Measurements from ENCODE around the gene COMMD6. TPM values are rescaled to one million over a fixed set of nuclear protein-coding genes. Genes with fewer than 3 reads are reported as not detected.

Gene COMMD6
- total and polyA plus RNA-seq, 2 of the 13 experiments (the other 11 are each of a cell fraction or from before 2014, with no cell fraction given): 97.0 to 164 TPM

- ATAC-seq (peak; percentile 92), DNase-seq (ENCODE audit: low spot score) (peak; percentile 81), FAIRE-seq (no peak)
- Histone ChIP-seq H3K4me3 (replicated peaks in 1 of 3; ENCODE audit: insufficient read depth in 1 of 3, low read depth in 2 of 3, low read length in 3 of 3) (no peak overlapping the region), H3K36me3 (replicated peaks in 1 of 2; ENCODE audit: control insufficient read depth in 1 of 2, insufficient read depth in 2 of 2, low read length in 2 of 2) (peaks cover 0 to 7% of the 10 kb centered on the region in 2 experiments; a peak in 1 of 5 replicates), H3K9me3 (ENCODE audit: low read length) (no peaks in the 10 kb centered on the region), H3K27ac (ENCODE audit: extremely low read length, insufficient read depth, low read length) (peak overlapping the region; percentile 41), H2AFZ (ENCODE audit: low read length) (no peak overlapping the region), H3K4me2 (ENCODE audit: low read depth, low read length) (no peak overlapping the region), H3K27me3 (ENCODE audit: control insufficient read depth in 1 of 2, insufficient read depth in 2 of 2, low read length in 2 of 2) (no peaks in the 10 kb centered on the region), H3K4me1 (ENCODE audit: insufficient read depth, low read length) (peaks cover 27% of the 10 kb centered on the region), H3K9ac (ENCODE audit: insufficient read depth, low read depth, low read length) (no peak overlapping the region), H3K79me2 (ENCODE audit: insufficient read depth, low read length) (no peaks in the 10 kb centered on the region), H4K20me1 (ENCODE audit: insufficient read depth, low read length) (no peaks in the 10 kb centered on the region)
- ChIA-PET CTCF (ENCODE audit: low intra/inter-chr PET ratio, low total read pairs) (no interaction called here), POLR2A (interaction anchor here (1.3 kb wide), 1 partner anchor 48 kb away, joined by 4 read pairs; the partner anchor contains the start of gene TBC1D4)
- intact Hi-C loops (cut with micrococcal nuclease; ENCODE audit: unreplicated experiment) (no loop called here), in situ Hi-C loops (cut with HindIII; ENCODE audit: extremely low pct_ligation_motif_present, low pct_unique_long_range_greater_than_20kb) (no loop called here)
- BruUV-seq (replicated peaks): no TSS peak
- no peak for TF ChIP-seq ZNF253 (CRISPR knock-in tag; IDR thresholded peaks at IDR 0.05; ENCODE audit: borderline replicate concordance)
- no peak for TF ChIP-seq NFYC (CRISPR knock-in tag; IDR thresholded peaks at IDR 0.05)
- TF ChIP-seq SOX6 (IDR thresholded peaks at IDR 0.05): no peak
- peak; percentile 49; the same call in 1 of the 2 replicates for TF ChIP-seq SOX6 (CRISPR knock-in tag; IDR thresholded peaks at IDR 0.05)
- no peak for TF ChIP-seq ZNF318 (CRISPR knock-in tag; IDR thresholded peaks at IDR 0.05)
- peak; percentile 78; the same call in 1 of the 2 replicates for TF ChIP-seq SOX5 (CRISPR knock-in tag; IDR thresholded peaks at IDR 0.05; ENCODE audit: borderline replicate concordance)
- TF ChIP-seq ZNF441 (CRISPR knock-in tag; IDR thresholded peaks at IDR 0.05; ENCODE audit: borderline replicate concordance): no peak
- TF ChIP-seq LBX2 (CRISPR knock-in tag; IDR thresholded peaks at IDR 0.05; ENCODE audit: borderline replicate concordance): no peak
- no peak for TF ChIP-seq PAXIP1 (CRISPR knock-in tag; conservative IDR thresholded peaks at IDR 0.05)
- no peak for TF ChIP-seq SMARCC2 (IDR thresholded peaks at IDR 0.05)
- TF ChIP-seq ZNF44 (CRISPR knock-in tag; IDR thresholded peaks at IDR 0.05): no peak
- TF ChIP-seq TP53 (CRISPR knock-in tag; conservative IDR thresholded peaks at IDR 0.05): no peak
- no peak for TF ChIP-seq SOX13 (IDR thresholded peaks at IDR 0.05)
- peak in 1 of 2 experiments; percentile 74; a peak in 2 of 4 replicates for TF ChIP-seq SOX13 (CRISPR knock-in tag; conservative IDR thresholded peaks at IDR 0.05 in 1 of 2, IDR thresholded peaks at IDR 0.05 in 1 of 2)
These were observed 7.1 kb downstream of the COMMD6 start for GRCh38 chr13:75530549-75530961.

Data from HepG2 (cell line).